ENCODE results near the gene ELOF1.
A peak's percentile ranks its signal among the peaks of the same experiment; 100 is the strongest.

Gene ELOF1

GRCh38 chr19:11534538-11534937 is 24.5 kb downstream of the ELOF1 start:
- DNase-seq: no peak

- peak; percentile 88 for DNase-seq
Measured at GRCh38 chr19:11530432-11530831, 28.6 kb downstream of the ELOF1 start.

GRCh38 chr19:11528551-11529341 is 30.3 kb downstream of the ELOF1 start, which contains the start of gene ECSIT:
Gene ECSIT, minus strand, starts transcription at chr19:11529134. Its CDS starts 9,964 bp downstream, at chr19:11519170.
- DNase-seq: peak; percentile 96

GRCh38 chr19:11519138-11519537 is 39.9 kb downstream of the ELOF1 start:
- DNase-seq: no peak

GRCh38 chr19:11513946-11514345 is 45.1 kb downstream of the ELOF1 start:
- no peak for DNase-seq

GRCh38 chr19:11510444-11510843 is 48.6 kb downstream of the ELOF1 start:
- DNase-seq: no peak

GRCh38 chr19:11507370-11508078 is 51.5 kb downstream of the ELOF1 start:
- DNase-seq: no peak

- DNase-seq: no peak
Measured at GRCh38 chr19:11506967-11507366, 52.1 kb downstream of the ELOF1 start.

GRCh38 chr19:11506101-11506555 is 52.9 kb downstream of the ELOF1 start:
- DNase-seq: no peak

GRCh38 chr19:11505504-11506100 is 53.4 kb downstream of the ELOF1 start, which contains the start of gene ZNF653:
Gene ZNF653, minus strand, starts transcription at chr19:11505839. Its CDS starts 53 bp downstream, at chr19:11505786.
- peak; percentile 96 for DNase-seq

- DNase-seq: peak; percentile 94
Measured at GRCh38 chr19:11505032-11505503, 54.0 kb downstream of the ELOF1 start.

GRCh38 chr19:11504502-11505031 is 54.5 kb downstream of the ELOF1 start:
- no peak for DNase-seq
